ENCODE measurements around the gene ERMP1.

- TF ChIP-seq EZH2 (IDR thresholded peaks at IDR 0.05; ENCODE audit: borderline replicate concordance, low read depth, low read length, severe bottlenecking) = no peak
- no peak for TF ChIP-seq CTCF (IDR thresholded peaks at IDR 0.05; ENCODE audit: borderline replicate concordance, extremely low read depth, low read length, poor library complexity, severe bottlenecking)
These were observed 33.8 kb upstream of the ERMP1 start for GRCh38 chr9:5866685-5867084.

All from DND-41 (cell line).